HL-60 (cell line): Measurements from ENCODE around the gene ROS1.

Experiments used
- CTCF ChIP-seq: IDR thresholded peaks from one replicate; pipeline ENCODE4 v1.5.1; 2011; ENCODE audit warnings: low read length, control low read depth, inconsistent platforms; ENCODE audit not compliant: insufficient read depth
- POLR2AphosphoS5 ChIP-seq: IDR thresholded peaks from 2 replicates; pipeline ENCODE4 v1.6.1; 2012; ENCODE audit warnings: low read depth

- TF ChIP-seq POLR2AphosphoS5 (no peak), CTCF (no peak)
These were observed 160.9 kb downstream of the ROS1 start for GRCh38 chr6:117264692-117265409.
